K562 (cell line): Measurements from ENCODE around the gene GPR162. TPM values are rescaled to one million over a fixed set of nuclear protein-coding genes. Genes with fewer than 3 reads are reported as not detected.

Experiments
- BRF1 ChIP-seq: IDR thresholded peaks from 3 replicates; pipeline ENCODE4 v1.6.1; 2011; ENCODE audit warnings: borderline replicate concordance, mild to moderate bottlenecking; ENCODE audit not compliant: insufficient read length; ENCODE audit errors: extremely low read depth
- DACH1 ChIP-seq: fragments of 450-650 bp; IDR thresholded peaks from 2 replicates; pipeline ENCODE4 v1.6.1; 2018; ENCODE audit not compliant: partially characterized antibody
- HMG20B ChIP-seq: fragments of 250-450 bp; sonication (Bioruptor Pico); IDR thresholded peaks from 2 replicates; pipeline ENCODE4 v1.5.0; 2021; ENCODE audit warnings: mild to moderate bottlenecking
- ILK ChIP-seq: fragments of 450-650 bp; IDR thresholded peaks from 2 replicates; pipeline ENCODE4 v1.6.1; 2016; ENCODE audit warnings: missing genetic modification characterization, low read depth, mild to moderate bottlenecking, missing compliant biosample characterization, moderate library complexity, borderline replicate concordance
- KLF10 ChIP-seq: fragments of 250-450 bp; sonication (Bioruptor Pico); IDR thresholded peaks from 2 replicates; pipeline ENCODE4 v1.6.1; 2021; ENCODE audit warnings: matching md5 sums
- NELFE ChIP-seq: IDR thresholded peaks from 2 replicates; pipeline ENCODE4 v1.6.1; 2011; ENCODE audit warnings: mild to moderate bottlenecking; ENCODE audit not compliant: insufficient read depth, insufficient read length
- RNF2 ChIP-seq: sonication (generic); IDR thresholded peaks from 2 replicates; pipeline ENCODE4 v1.6.1; 2016
- SMC3 ChIP-seq: conservative IDR thresholded peaks from 2 replicates; pipeline ENCODE4 v1.6.1; 2011; ENCODE audit warnings: low read depth, low read length, improper control_type of control experiment; ENCODE audit not compliant: insufficient read depth
- SRSF1 ChIP-seq: fragments of 200-400 bp; formaldehyde crosslinking; IDR thresholded peaks from 2 replicates; pipeline ENCODE4 v1.6.1; 2017; ENCODE audit warnings: mild to moderate bottlenecking, low read depth, low read length, moderate library complexity
- STAT5A ChIP-seq: IDR thresholded peaks from 2 replicates; pipeline ENCODE4 v1.6.1; 2012; ENCODE audit warnings: low read length, inconsistent platforms, borderline replicate concordance
- TBP ChIP-seq: optimal IDR thresholded peaks from 2 replicates; pipeline ENCODE3; 2011; ENCODE audit warnings: low read depth, low read length, improper control_type of control experiment
- XRCC5 ChIP-seq: fragments of 200-400 bp; formaldehyde crosslinking; IDR thresholded peaks from 2 replicates; pipeline ENCODE4 v1.6.1; 2017; ENCODE audit warnings: low read depth, mild to moderate bottlenecking, low read length
- ZC3H8 ChIP-seq: fragments of 450-650 bp; IDR thresholded peaks from 2 replicates; pipeline ENCODE4 v1.6.1; 2017
- ZFPM2 ChIP-seq: fragments of 250-450 bp; sonication (Bioruptor Pico); IDR thresholded peaks from 2 replicates; pipeline ENCODE4 v1.5.1; 2022; ENCODE audit warnings: mild to moderate bottlenecking
- ZNF253 ChIP-seq: fragments of 250-450 bp; sonication (Bioruptor Pico); conservative IDR thresholded peaks from 2 replicates; pipeline ENCODE4 v1.6.1; 2021; ENCODE audit warnings: mild to moderate bottlenecking
- ZNF282 ChIP-seq: sonication (generic); formaldehyde crosslinking; IDR thresholded peaks from 2 replicates; pipeline ENCODE4 v1.8.1; 2023; ENCODE audit warnings: missing genetic modification reagents
- polyA plus RNA-seq, 8 experiments: library from polyadenylated mRNA; depleted of rRNA in 4 of 8; stranded (reverse) in 5 of 8; unstranded in 3 of 8; fragments of >200 nt; fragmentation: Nextera tagmentation in 2 of 8; fragmentation: Illumina TruSeq in 1 of 8; extraction: Ambion mirVana in 2 of 8; extraction: Trizol in 1 of 8; gene quantifications; 2 replicates each; pipeline versions ENCODE4 v1.2.1 to v1.2.3, GENCODE V29; 2011 to 2014; ENCODE audit warnings: inconsistent platforms in 1 of 8, missing spikeins in 1 of 8
- total RNA-seq, 7 experiments: library from RNA; depleted of rRNA in 6 of 7; stranded (reverse); fragments of >200 nt in 6 of 7; fragmentation: Illumina TruSeq in 2 of 7; extraction: Trizol in 2 of 7; gene quantifications; 2 replicates each; pipeline versions ENCODE4 v1.2.1 to v1.2.3, GENCODE V29; 2011 to 2021; ENCODE audit warnings: low replicate concordance in 1 of 7
- TF ChIP-seq, protein P1 (sequence below): fragments of 450-650 bp; IDR thresholded peaks from 2 replicates; pipeline ENCODE4 v1.6.1; 2016; ENCODE audit warnings: borderline replicate concordance
- TF ChIP-seq, protein P2 (sequence below), 2 experiments: fragments of 450-650 bp; conservative IDR thresholded peaks; 2 replicates each; pipeline ENCODE4 v1.6.1; 2017; ENCODE audit warnings: mild to moderate bottlenecking in 2 of 2, moderate library complexity in 2 of 2
- TF ChIP-seq, protein P3 (sequence below): sonication (generic); formaldehyde crosslinking; IDR thresholded peaks from 2 replicates; pipeline ENCODE4 v1.8.0; 2022; ENCODE audit warnings: mild to moderate bottlenecking, missing genetic modification reagents
- TF ChIP-seq, protein P4 (sequence below): fragments of 250-450 bp; sonication (Bioruptor Pico); IDR thresholded peaks from 2 replicates; pipeline ENCODE4 v1.8.0; 2022; ENCODE audit warnings: moderate library complexity, mild to moderate bottlenecking, inconsistent platforms
- TF ChIP-seq, protein P5 (sequence below): fragments of 450-650 bp; IDR thresholded peaks from 2 replicates; pipeline ENCODE4 v1.7.0; 2016; ENCODE audit warnings: borderline replicate concordance

GPR162 gene
- total and polyA plus RNA-seq, 9 of the 15 experiments (the other 6 are each of a cell fraction or from before 2014, with no cell fraction given) = 0.65 to 1.8 (median 1.1) TPM; not detected in 2

DNA sequence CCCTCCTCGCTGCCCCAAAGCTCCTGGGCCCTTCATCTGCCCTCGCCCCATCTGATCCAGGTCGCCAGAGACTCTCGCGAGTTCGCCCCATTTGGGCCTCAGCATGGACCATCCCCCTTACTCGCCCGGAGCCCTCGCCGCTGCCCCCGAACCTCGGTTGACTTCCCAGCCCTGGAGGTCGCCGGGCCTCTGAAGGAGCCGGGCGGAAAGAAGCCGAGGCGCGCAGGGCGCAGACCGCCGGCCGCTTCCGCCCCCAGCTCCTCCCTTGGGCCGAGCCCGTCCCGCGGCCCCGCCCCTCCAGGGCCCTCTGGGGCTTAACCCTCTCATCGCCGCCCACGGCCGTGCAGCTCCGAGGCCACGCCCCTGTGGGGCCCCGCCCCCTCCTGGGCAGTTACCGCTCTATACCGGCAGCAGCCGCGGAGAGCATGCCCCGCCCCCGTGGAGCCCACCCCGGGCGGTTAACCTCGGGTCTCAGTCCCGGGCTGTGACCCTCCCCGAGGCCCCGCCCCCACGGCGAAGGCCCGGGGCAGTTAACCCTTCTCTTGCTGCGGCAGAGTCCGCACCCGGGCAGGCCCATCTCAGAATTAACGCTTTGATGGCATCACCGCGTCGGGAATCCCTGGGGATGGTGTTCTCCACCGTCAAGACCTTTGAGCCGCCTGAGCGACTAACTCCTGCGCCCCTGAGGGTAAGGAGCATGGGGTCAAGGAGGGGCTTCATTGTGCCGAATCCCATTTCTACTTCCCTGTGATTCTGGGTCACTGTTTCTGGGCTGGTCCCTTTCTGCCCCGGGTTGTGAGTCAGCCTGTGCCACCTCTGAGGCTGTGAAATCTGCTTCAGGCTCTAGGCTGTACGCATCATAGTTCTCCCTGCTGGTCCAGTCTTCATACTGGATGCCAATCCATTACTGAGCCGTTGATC lies 51.7 kb downstream of the GPR162 start, which contains the start of gene SPSB2 (continued):
- no peak for TF ChIP-seq SRSF1
- TF ChIP-seq ZFPM2 (CRISPR knock-in tag) = no peak
- peak; percentile 45 for TF ChIP-seq TBP
- no peak for TF ChIP-seq XRCC5
- no peak for TF ChIP-seq ZNF282 (CRISPR knock-in tag)
- TF ChIP-seq, protein P1, sequence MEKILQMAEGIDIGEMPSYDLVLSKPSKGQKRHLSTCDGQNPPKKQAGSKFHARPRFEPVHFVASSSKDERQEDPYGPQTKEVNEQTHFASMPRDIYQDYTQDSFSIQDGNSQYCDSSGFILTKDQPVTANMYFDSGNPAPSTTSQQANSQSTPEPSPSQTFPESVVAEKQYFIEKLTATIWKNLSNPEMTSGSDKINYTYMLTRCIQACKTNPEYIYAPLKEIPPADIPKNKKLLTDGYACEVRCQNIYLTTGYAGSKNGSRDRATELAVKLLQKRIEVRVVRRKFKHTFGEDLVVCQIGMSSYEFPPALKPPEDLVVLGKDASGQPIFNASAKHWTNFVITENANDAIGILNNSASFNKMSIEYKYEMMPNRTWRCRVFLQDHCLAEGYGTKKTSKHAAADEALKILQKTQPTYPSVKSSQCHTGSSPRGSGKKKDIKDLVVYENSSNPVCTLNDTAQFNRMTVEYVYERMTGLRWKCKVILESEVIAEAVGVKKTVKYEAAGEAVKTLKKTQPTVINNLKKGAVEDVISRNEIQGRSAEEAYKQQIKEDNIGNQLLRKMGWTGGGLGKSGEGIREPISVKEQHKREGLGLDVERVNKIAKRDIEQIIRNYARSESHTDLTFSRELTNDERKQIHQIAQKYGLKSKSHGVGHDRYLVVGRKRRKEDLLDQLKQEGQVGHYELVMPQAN = peak; percentile 10; the same call in 1 of the 2 replicates
- TF ChIP-seq KLF10 (CRISPR knock-in tag) = no peak
- no peak for TF ChIP-seq RNF2
- TF ChIP-seq, protein P2, sequence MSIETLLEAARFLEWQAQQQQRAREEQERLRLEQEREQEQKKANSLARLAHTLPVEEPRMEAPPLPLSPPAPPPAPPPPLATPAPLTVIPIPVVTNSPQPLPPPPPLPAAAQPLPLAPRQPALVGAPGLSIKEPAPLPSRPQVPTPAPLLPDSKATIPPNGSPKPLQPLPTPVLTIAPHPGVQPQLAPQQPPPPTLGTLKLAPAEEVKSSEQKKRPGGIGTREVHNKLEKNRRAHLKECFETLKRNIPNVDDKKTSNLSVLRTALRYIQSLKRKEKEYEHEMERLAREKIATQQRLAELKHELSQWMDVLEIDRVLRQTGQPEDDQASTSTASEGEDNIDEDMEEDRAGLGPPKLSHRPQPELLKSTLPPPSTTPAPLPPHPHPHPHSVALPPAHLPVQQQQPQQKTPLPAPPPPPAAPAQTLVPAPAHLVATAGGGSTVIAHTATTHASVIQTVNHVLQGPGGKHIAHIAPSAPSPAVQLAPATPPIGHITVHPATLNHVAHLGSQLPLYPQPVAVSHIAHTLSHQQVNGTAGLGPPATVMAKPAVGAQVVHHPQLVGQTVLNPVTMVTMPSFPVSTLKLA (conservative IDR thresholded peaks at IDR 0.05) = peak; percentile 29 to 60; a peak in 3 of 4 replicates
- no peak for TF ChIP-seq NELFE
- TF ChIP-seq, protein P3, sequence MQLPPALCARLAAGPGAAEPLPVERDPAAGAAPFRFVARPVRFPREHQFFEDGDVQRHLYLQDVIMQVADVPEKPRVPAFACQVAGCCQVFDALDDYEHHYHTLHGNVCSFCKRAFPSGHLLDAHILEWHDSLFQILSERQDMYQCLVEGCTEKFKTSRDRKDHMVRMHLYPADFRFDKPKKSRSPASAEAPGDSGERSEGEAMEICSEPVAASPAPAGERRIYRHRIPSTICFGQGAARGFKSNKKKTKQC (CRISPR knock-in tag) = no peak
- TF ChIP-seq ILK (tag) = no peak
- TF ChIP-seq SMC3 = no peak
- no peak for TF ChIP-seq ZNF253 (CRISPR knock-in tag)
- TF ChIP-seq, protein P4, sequence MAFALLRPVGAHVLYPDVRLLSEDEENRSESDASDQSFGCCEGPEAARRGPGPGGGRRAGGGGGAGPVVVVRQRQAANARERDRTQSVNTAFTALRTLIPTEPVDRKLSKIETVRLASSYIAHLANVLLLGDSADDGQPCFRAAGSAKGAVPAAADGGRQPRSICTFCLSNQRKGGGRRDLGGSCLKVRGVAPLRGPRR (CRISPR knock-in tag) = no peak
- TF ChIP-seq, protein P5, sequence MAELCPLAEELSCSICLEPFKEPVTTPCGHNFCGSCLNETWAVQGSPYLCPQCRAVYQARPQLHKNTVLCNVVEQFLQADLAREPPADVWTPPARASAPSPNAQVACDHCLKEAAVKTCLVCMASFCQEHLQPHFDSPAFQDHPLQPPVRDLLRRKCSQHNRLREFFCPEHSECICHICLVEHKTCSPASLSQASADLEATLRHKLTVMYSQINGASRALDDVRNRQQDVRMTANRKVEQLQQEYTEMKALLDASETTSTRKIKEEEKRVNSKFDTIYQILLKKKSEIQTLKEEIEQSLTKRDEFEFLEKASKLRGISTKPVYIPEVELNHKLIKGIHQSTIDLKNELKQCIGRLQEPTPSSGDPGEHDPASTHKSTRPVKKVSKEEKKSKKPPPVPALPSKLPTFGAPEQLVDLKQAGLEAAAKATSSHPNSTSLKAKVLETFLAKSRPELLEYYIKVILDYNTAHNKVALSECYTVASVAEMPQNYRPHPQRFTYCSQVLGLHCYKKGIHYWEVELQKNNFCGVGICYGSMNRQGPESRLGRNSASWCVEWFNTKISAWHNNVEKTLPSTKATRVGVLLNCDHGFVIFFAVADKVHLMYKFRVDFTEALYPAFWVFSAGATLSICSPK = no peak
- no peak for TF ChIP-seq BRF1
- no peak for TF ChIP-seq HMG20B
- no peak for TF ChIP-seq ZC3H8
- TF ChIP-seq DACH1 = no peak
- no peak for TF ChIP-seq STAT5A
